ENCODE data around the gene PRKG1.

GRCh38 chr10:51672039-51672535, 597.8 kb downstream of the PRKG1 start:
- TF ChIP-seq EZH2phosphoT487 (conservative IDR thresholded peaks at IDR 0.05; ENCODE audit: low read length) (no peak), CTCF (IDR thresholded peaks at IDR 0.05; ENCODE audit: insufficient read depth, low read length, poor library complexity, severe bottlenecking) (no peak)
